ENCODE data around the gene DUSP5.

Gene DUSP5

DNA sequence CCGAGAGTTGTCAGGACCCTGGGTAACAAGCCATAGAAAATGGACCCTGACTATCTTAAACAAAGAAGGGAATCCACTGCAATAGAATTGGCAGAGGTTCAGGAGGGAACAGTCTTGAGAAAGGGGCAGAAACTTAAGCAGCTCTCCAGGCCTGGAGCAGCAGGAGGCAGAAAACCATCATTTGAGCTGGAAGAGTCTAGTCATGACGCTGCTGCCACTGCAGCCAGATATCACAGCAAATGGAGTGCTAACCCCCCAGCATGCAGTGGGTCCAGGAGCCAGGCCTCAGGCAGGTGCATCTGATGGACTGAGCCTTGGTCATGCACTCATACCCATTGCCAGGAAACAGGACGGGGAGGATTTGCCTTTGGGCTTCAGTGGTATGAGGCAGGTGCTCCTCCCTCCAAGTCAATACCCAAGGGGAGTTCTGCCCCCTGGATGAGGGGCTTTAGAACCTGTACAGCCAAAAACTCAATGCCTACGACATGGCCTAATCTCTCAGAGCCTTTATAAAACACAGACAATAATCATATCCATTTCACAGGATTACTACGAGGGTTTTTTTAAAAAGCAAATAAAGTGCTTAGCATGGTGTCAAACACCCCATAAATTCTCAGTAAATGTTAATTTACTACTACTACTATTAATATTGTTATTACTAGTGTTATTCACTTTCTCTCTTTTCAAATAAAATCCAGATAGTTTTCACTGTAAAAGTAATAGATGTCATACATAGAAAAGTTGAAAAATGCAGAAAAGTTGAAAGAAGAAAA, 30.7 kb downstream of the DUSP5 start:
- TF ChIP-seq SIN3A (IDR thresholded peaks at IDR 0.05; ENCODE audit: borderline replicate concordance, insufficient read depth, low read length) = no peak
- TF ChIP-seq, protein P1, sequence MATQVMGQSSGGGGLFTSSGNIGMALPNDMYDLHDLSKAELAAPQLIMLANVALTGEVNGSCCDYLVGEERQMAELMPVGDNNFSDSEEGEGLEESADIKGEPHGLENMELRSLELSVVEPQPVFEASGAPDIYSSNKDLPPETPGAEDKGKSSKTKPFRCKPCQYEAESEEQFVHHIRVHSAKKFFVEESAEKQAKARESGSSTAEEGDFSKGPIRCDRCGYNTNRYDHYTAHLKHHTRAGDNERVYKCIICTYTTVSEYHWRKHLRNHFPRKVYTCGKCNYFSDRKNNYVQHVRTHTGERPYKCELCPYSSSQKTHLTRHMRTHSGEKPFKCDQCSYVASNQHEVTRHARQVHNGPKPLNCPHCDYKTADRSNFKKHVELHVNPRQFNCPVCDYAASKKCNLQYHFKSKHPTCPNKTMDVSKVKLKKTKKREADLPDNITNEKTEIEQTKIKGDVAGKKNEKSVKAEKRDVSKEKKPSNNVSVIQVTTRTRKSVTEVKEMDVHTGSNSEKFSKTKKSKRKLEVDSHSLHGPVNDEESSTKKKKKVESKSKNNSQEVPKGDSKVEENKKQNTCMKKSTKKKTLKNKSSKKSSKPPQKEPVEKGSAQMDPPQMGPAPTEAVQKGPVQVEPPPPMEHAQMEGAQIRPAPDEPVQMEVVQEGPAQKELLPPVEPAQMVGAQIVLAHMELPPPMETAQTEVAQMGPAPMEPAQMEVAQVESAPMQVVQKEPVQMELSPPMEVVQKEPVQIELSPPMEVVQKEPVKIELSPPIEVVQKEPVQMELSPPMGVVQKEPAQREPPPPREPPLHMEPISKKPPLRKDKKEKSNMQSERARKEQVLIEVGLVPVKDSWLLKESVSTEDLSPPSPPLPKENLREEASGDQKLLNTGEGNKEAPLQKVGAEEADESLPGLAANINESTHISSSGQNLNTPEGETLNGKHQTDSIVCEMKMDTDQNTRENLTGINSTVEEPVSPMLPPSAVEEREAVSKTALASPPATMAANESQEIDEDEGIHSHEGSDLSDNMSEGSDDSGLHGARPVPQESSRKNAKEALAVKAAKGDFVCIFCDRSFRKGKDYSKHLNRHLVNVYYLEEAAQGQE (IDR thresholded peaks at IDR 0.05; ENCODE audit: insufficient read depth in 1 of 2, low read depth in 2 of 2, low read length in 2 of 2) = no peak
- no peak for TF ChIP-seq FOXP2 (optimal IDR thresholded peaks at IDR 0.05; ENCODE audit: borderline replicate concordance, extremely low read depth, extremely low read length, insufficient read depth)
- no peak for TF ChIP-seq TAF1 (IDR thresholded peaks at IDR 0.05; ENCODE audit: borderline replicate concordance, insufficient read depth, low read length)
- no peak for TF ChIP-seq POLR2AphosphoS5 (IDR thresholded peaks at IDR 0.05; ENCODE audit: low read depth, low read length)

DNA sequence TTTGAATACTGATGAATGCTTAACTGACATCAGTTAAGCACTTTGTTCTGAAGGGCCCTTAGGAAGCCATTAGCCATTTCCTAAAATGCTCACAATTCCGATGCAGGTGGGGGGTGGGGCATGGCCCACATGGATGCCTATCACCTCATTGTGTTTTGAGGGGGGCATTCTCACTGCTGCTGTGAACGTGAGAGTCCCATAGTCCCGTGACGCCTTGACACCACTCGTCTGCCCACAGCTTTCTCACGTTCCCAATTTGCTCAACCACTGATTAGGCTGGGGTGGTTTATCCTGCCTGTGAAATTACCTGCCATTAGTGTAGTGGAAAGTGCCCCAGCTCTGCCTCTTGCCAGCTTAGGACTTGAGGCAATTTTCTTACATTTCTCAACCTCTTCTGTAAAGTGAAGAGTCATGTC, 31.9 kb downstream of the DUSP5 start:
- TF ChIP-seq FOXP2 (optimal IDR thresholded peaks at IDR 0.05; ENCODE audit: borderline replicate concordance, extremely low read depth, extremely low read length, insufficient read depth) = no peak
- no peak for TF ChIP-seq POLR2AphosphoS5 (IDR thresholded peaks at IDR 0.05; ENCODE audit: low read depth, low read length)
- no peak for TF ChIP-seq SIN3A (IDR thresholded peaks at IDR 0.05; ENCODE audit: borderline replicate concordance, insufficient read depth, low read length)
- TF ChIP-seq TAF1 (IDR thresholded peaks at IDR 0.05; ENCODE audit: borderline replicate concordance, insufficient read depth, low read length) = no peak
- TF ChIP-seq, protein P1 (IDR thresholded peaks at IDR 0.05; ENCODE audit: insufficient read depth in 1 of 2, low read depth in 2 of 2, low read length in 2 of 2) = no peak

DNA sequence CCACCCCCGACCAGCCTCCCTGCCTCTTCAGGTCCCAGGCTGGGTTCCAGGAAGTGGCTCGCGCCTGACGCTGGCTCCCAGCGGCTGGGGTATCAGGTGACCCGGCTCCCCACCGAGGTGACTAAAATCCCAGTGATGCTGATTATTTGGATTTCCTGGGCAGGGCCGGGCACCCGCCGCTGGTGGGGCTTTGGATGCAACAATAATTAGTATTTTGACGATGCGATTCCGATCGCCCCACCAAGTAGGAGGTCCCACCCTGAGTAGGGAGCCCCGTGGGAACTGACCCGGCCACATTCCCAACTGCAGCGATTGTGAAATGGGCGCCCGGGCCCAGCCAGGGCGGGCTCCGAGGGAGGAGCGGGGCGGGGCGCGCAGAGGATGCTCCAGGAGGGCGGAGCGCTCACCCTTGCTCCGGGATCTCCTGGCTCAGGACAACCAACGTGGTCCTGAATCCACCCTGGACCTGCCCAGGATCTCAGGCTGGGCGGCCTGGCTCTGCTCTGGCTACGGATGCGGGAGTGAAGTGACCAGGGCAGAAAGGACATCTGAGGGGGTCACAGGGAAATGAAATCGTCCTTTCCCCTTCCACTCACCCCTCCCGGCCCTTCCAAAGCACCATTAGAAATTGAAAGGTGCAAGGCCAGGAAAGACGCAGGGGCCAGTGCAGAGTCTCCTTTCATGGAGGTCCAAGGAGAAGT, 32.6 kb downstream of the DUSP5 start:
- TF ChIP-seq POLR2AphosphoS5 (IDR thresholded peaks at IDR 0.05; ENCODE audit: low read depth, low read length) (no peak), SIN3A (IDR thresholded peaks at IDR 0.05; ENCODE audit: borderline replicate concordance, insufficient read depth, low read length) (no peak), FOXP2 (optimal IDR thresholded peaks at IDR 0.05; ENCODE audit: borderline replicate concordance, extremely low read depth, extremely low read length, insufficient read depth) (no peak), TAF1 (IDR thresholded peaks at IDR 0.05; ENCODE audit: borderline replicate concordance, insufficient read depth, low read length) (no peak)
- TF ChIP-seq, protein P1 (IDR thresholded peaks at IDR 0.05; ENCODE audit: insufficient read depth in 1 of 2, low read depth in 2 of 2, low read length in 2 of 2) = no peak

DNA sequence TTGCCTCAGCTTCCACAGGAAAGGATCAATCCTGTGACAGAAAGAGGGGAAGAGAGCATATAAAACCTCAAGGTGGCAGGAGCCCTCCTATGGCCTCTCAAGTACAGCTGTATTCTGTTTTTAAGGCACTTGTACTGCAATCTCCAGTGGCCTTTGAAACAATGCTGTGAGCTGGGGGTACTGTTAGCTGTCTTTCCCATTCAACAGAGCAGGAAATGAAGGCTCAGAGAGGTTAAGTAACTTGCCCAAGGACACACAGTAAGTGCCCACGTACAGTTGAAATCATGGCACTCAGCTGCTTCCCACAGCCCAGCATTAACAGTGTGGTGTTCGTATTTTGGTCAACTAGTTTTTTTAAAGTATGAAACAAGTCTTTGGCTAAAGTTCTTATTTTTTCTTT, 34.0 kb downstream of the DUSP5 start:
- TF ChIP-seq POLR2AphosphoS5 (IDR thresholded peaks at IDR 0.05; ENCODE audit: low read depth, low read length) (no peak), TAF1 (IDR thresholded peaks at IDR 0.05; ENCODE audit: borderline replicate concordance, insufficient read depth, low read length) (no peak), FOXP2 (optimal IDR thresholded peaks at IDR 0.05; ENCODE audit: borderline replicate concordance, extremely low read depth, extremely low read length, insufficient read depth) (no peak), SIN3A (IDR thresholded peaks at IDR 0.05; ENCODE audit: borderline replicate concordance, insufficient read depth, low read length) (no peak)
- TF ChIP-seq, protein P1 (IDR thresholded peaks at IDR 0.05; ENCODE audit: insufficient read depth in 1 of 2, low read depth in 2 of 2, low read length in 2 of 2) = no peak
